Activated CD8-positive, alpha-beta memory T cell treated with anti-CD3 and anti-CD28 coated beads, Interleukin-2, amount 50 U/mL, for 24 hours (primary cell): ENCODE data around the gene C18orf63.
"Not testable (repeated sequence)": the region's sequence is repeated elsewhere in the genome, so short reads cannot be mapped to it uniquely, and the experiment has no call there.

Source experiments
- DNase-seq: peaks from one replicate; pipeline ENCODE4 v3.0.0-alpha.2; 2020; ENCODE audit errors: extremely low read depth

Gene C18orf63

GRCh38 chr18:74315464-74316256 lies at the start of gene C18orf63:
TSS of gene C18orf63 (plus strand) at chr18:74315839. CDS start at chr18:74317866, 2,027 bp downstream.
- no peak for DNase-seq

- no peak for DNase-seq
Observed at GRCh38 chr18:74266161-74266560, 49.5 kb upstream of the C18orf63 start.

GRCh38 chr18:74268175-74268574 lies 47.5 kb upstream of the C18orf63 start:
- DNase-seq = no peak

- DNase-seq = no peak
Observed at GRCh38 chr18:74268933-74269620, 46.6 kb upstream of the C18orf63 start.

- no peak for DNase-seq
Observed at GRCh38 chr18:74271635-74272034, 44.0 kb upstream of the C18orf63 start.

- DNase-seq = no peak
Observed at GRCh38 chr18:74273394-74273793, 42.2 kb upstream of the C18orf63 start.

- DNase-seq = no peak
Observed at GRCh38 chr18:74274700-74275099, 40.9 kb upstream of the C18orf63 start.

GRCh38 chr18:74275736-74276135 lies 39.9 kb upstream of the C18orf63 start:
- no peak for DNase-seq

- DNase-seq = no peak
Observed at GRCh38 chr18:74276609-74277008, 39.0 kb upstream of the C18orf63 start.

- DNase-seq = no peak
Observed at GRCh38 chr18:74277296-74277695, 38.3 kb upstream of the C18orf63 start.

GRCh38 chr18:74278058-74278457 lies 37.6 kb upstream of the C18orf63 start:
- no peak for DNase-seq

GRCh38 chr18:74278983-74279382 lies 36.7 kb upstream of the C18orf63 start:
- no peak for DNase-seq

GRCh38 chr18:74281011-74281979 lies 34.3 kb upstream of the C18orf63 start:
- DNase-seq = no peak

- no peak for DNase-seq
Observed at GRCh38 chr18:74281980-74282754, 33.5 kb upstream of the C18orf63 start.

GRCh38 chr18:74282755-74283554 lies 32.7 kb upstream of the C18orf63 start:
- no peak for DNase-seq

- DNase-seq = no peak
Observed at GRCh38 chr18:74283646-74284045, 32.0 kb upstream of the C18orf63 start.

- DNase-seq = no peak
Observed at GRCh38 chr18:74284191-74284979, 31.3 kb upstream of the C18orf63 start.

- no peak for DNase-seq
Observed at GRCh38 chr18:74284980-74285355, 30.7 kb upstream of the C18orf63 start.

GRCh38 chr18:74285583-74285982 lies 30.1 kb upstream of the C18orf63 start:
- not testable (repeated sequence) for DNase-seq
